Cortex of kidney (tissue), 1 donor: ENCODE data around the gene CASK.
"Not testable (repeated sequence)": the region's sequence is repeated elsewhere in the genome, so short reads cannot be mapped to it uniquely, and the experiment has no call there.

ENCODE experiments used
- DNase-seq: peaks from one replicate; lab custom pipeline; 2025; lab: John Stamatoyannopoulos, UW

The CASK gene

GRCh38 chrX:41688835-41689234, 234.5 kb downstream of the CASK start, which contains the start of gene GPR34:
GPR34 (plus strand) TSS chrX:41688973; CDS start chrX:41695634, 6,661 bp downstream.
- no peak for DNase-seq

GRCh38 chrX:41688156-41688555, 235.2 kb downstream of the CASK start:
- DNase-seq, result no peak

- DNase-seq, result no peak
These were observed 236.6 kb downstream of the CASK start for GRCh38 chrX:41686788-41687187.

GRCh38 chrX:41684940-41685339, 238.4 kb downstream of the CASK start:
- DNase-seq, result no peak

GRCh38 chrX:41684138-41684537, 239.2 kb downstream of the CASK start:
- DNase-seq, result no peak

- DNase-seq, result no peak
These were observed 245.9 kb downstream of the CASK start for GRCh38 chrX:41677183-41678060.

- not testable (repeated sequence) for DNase-seq
These were observed 247.0 kb downstream of the CASK start for GRCh38 chrX:41676361-41676760.

GRCh38 chrX:41672643-41673042, 250.7 kb downstream of the CASK start:
- no peak for DNase-seq

GRCh38 chrX:41671082-41671481, 252.3 kb downstream of the CASK start:
- no peak for DNase-seq

- no peak for DNase-seq
These were observed 253.2 kb downstream of the CASK start for GRCh38 chrX:41670112-41670511.

- no peak for DNase-seq
These were observed 255.7 kb downstream of the CASK start for GRCh38 chrX:41667631-41668030.

GRCh38 chrX:41666251-41666650, 257.1 kb downstream of the CASK start:
- no peak for DNase-seq

GRCh38 chrX:41665686-41666085, 257.7 kb downstream of the CASK start:
- no peak for DNase-seq

- DNase-seq, result no peak
These were observed 258.4 kb downstream of the CASK start for GRCh38 chrX:41664908-41665307.

- DNase-seq, result no peak
These were observed 258.9 kb downstream of the CASK start for GRCh38 chrX:41664375-41664901.

- DNase-seq, result no peak
These were observed 261.8 kb downstream of the CASK start for GRCh38 chrX:41661366-41662095.

GRCh38 chrX:41655631-41656030, 267.7 kb downstream of the CASK start:
- no peak for DNase-seq

GRCh38 chrX:41655101-41655500, 268.3 kb downstream of the CASK start:
- no peak for DNase-seq

- no peak for DNase-seq
These were observed 270.2 kb downstream of the CASK start for GRCh38 chrX:41653125-41653524.

GRCh38 chrX:41646201-41646600, 277.2 kb downstream of the CASK start:
- DNase-seq, result not testable (repeated sequence)

- no peak for DNase-seq
These were observed 289.1 kb downstream of the CASK start for GRCh38 chrX:41634284-41634683.

- no peak for DNase-seq
These were observed 293.3 kb downstream of the CASK start for GRCh38 chrX:41630091-41630490.

GRCh38 chrX:41629539-41629938, 293.8 kb downstream of the CASK start:
- DNase-seq, result no peak
